Measurements from ENCODE around the gene MCEE. TPM values are rescaled to one million over a fixed set of nuclear protein-coding genes. Genes with fewer than 3 reads are reported as not detected.

MCEE gene
- total RNA-seq, 6 experiments from 2014 or later = 10.3 to 15.5 (median 14.4) TPM

DNA sequence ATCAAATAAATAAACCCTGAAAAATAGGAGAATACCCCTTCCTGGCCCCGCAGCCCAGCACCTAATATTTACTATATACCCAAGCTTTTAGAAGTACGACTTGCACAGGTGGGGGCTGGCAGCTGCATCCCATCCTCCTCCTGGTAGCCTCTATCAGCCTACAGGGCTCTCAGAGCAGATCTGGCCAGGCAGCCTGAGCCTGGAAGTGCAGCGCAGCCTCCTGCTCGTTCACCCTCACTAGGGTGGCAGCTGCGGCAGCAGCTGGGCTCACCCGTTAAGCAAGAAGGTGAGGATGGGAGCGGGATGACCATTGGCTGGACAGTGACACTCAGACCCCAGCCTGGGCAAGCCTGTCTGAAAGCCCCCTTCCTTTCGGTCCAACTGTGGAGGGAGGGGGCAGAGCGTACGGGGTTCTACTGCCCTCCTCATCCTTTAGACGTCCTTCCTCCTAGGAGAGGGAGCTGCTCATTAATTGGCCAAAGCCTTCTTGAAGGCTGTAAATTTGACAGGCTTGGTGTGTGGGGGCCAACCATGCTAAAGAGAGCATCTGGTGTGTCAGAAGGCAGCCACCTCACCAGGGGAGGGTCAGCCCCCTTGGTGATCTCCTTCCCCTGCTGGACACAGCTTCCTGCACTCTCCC, 23.7 kb upstream of the MCEE start:
- Mint-ChIP-seq H3K9me3 (no peaks in the 10 kb centered on the region), H3K36me3 (ENCODE audit: low read depth) (peaks cover 14% of the 10 kb centered on the region), H3K4me3 (no peak overlapping the region), H3K27me3 (ENCODE audit: insufficient read depth) (peaks cover 22% of the 10 kb centered on the region), H3K27ac (no peak overlapping the region), H3K4me1 (ENCODE audit: low read depth) (peaks cover 10% of the 10 kb centered on the region)
- no peak for DNase-seq
- TF ChIP-seq, protein P1, sequence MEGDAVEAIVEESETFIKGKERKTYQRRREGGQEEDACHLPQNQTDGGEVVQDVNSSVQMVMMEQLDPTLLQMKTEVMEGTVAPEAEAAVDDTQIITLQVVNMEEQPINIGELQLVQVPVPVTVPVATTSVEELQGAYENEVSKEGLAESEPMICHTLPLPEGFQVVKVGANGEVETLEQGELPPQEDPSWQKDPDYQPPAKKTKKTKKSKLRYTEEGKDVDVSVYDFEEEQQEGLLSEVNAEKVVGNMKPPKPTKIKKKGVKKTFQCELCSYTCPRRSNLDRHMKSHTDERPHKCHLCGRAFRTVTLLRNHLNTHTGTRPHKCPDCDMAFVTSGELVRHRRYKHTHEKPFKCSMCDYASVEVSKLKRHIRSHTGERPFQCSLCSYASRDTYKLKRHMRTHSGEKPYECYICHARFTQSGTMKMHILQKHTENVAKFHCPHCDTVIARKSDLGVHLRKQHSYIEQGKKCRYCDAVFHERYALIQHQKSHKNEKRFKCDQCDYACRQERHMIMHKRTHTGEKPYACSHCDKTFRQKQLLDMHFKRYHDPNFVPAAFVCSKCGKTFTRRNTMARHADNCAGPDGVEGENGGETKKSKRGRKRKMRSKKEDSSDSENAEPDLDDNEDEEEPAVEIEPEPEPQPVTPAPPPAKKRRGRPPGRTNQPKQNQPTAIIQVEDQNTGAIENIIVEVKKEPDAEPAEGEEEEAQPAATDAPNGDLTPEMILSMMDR (IDR thresholded peaks at IDR 0.05) = no peak

DNA sequence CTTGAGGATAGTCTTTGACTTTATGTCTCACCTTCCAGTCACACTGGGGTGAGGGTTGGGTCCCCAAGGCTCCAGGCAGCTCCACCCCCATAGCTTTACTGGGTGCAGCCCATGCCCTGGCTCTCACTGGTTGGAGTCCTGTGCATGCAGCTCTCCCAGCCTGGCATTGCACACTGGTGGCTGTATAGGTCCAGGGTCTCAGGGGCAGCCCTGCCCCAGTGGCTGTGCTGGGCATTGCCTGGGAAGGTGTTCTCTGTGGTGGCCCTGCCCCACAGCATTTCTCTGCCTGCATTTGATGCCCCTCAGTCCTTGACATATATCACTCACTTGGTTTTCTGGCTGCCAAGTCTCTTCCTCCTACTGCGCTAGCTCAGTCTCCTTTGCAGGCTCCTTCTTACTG, 21.6 kb upstream of the MCEE start:
- H3K9me3 Mint-ChIP-seq = no peaks in the 10 kb centered on the region
- no peak overlapping the region for H3K4me3 Mint-ChIP-seq
- H3K27me3 Mint-ChIP-seq (ENCODE audit: insufficient read depth) = peaks cover 18% of the 10 kb centered on the region
- no peaks in the 10 kb centered on the region for H3K4me1 Mint-ChIP-seq (ENCODE audit: low read depth)
- no peak for DNase-seq
- no peak overlapping the region for H3K27ac Mint-ChIP-seq
- H3K36me3 Mint-ChIP-seq (ENCODE audit: low read depth) = peaks cover 30% of the 10 kb centered on the region
- TF ChIP-seq, protein P1 (IDR thresholded peaks at IDR 0.05) = no peak

DNA sequence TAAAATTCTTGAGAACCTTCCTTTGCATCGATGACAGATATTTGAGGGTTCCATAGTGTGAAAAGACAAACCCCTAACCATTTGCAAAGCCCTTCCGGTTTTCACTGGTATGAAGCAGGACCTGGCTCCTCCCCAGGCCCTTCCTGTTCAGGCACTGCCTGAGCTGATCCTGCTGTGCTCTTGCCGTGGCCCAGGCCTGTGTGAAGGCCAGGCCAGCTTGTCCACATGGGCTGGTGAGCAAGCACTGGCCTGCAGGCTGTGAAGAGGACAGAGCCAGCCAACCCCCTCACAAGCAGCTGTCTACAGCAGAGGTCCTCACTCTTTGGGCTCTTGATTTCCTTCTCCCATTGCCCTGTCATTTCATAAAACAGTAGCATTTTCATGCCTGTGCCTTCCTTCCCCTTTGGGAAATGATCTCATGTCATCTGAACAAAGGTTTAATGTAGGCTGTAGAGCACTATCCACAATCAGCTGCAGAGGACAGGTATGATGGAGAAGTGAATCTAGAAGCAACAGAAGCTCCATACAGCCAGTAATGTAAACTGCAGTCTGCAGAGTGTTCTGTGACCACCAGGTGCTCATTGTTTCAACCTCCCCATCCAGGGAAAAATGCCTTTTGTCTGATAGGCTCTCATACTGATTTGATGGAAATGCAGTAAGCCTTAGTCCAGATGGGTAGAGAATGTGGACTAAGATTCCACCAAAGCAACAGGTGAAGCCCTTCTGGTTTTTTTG, 20.2 kb upstream of the MCEE start:
- no peaks in the 10 kb centered on the region for H3K4me1 Mint-ChIP-seq (ENCODE audit: low read depth)
- no peak for DNase-seq
- peaks cover 40% of the 10 kb centered on the region for H3K36me3 Mint-ChIP-seq (ENCODE audit: low read depth)
- H3K27ac Mint-ChIP-seq = no peak overlapping the region
- TF ChIP-seq, protein P1 (IDR thresholded peaks at IDR 0.05) = no peak
- H3K9me3 Mint-ChIP-seq = no peaks in the 10 kb centered on the region
- H3K4me3 Mint-ChIP-seq = no peak overlapping the region
- H3K27me3 Mint-ChIP-seq (ENCODE audit: insufficient read depth) = peaks cover 10% of the 10 kb centered on the region

DNA sequence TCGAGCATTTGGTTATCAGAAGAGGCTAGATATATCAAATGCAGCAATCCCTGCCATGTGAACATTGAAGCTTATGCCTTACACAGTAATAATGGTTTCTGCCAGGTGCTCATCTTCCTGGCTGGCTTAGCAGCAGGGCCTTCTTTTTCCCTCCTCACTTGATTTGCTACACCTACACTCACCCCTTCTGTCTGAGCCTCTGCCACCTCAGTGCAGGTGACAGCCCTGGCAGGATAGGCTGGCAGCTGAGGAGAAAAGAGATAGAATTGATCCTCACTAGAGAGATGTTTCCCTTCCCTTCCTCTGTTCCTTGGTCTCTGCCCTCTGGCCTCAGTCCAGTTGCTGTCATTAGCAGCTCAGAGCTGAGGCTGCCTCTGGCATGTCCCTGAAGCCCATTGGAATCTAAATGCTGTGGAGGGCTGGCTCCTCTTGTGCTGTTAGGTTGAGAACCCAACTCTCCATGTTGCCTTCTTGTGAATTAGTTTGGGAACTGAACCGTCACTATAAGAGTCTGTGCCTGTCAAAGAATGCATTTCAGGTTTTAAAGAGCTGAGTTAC, 18.6 kb upstream of the MCEE start:
- Mint-ChIP-seq H3K4me1 (ENCODE audit: low read depth) (no peaks in the 10 kb centered on the region), H3K27ac (no peak overlapping the region), H3K27me3 (ENCODE audit: insufficient read depth) (no peaks in the 10 kb centered on the region; the same call in 1 of the 2 replicates), H3K36me3 (ENCODE audit: low read depth) (peaks cover 55% of the 10 kb centered on the region), H3K9me3 (no peaks in the 10 kb centered on the region), H3K4me3 (no peak overlapping the region)
- TF ChIP-seq, protein P1 (IDR thresholded peaks at IDR 0.05) = no peak
- DNase-seq = no peak

DNA sequence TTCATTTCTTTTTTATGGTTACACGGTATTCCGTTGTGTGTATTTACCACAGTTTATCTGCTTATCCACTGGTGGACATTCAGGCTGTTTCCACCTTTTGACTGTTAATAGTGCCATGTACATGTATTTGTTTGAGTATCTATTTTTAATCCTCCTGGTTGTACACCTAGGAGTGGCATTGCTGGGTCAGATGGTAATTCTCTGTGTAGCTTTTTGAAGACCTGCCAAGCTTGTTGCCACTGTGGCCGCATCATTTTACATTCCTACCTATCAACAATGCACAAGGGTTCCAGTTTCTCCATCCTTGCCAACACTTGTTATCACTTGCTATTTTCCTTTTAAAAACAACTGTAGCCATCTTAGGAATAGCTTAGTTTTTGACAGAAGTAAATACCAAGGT, 13.8 kb upstream of the MCEE start:
- DNase-seq = no peak
- TF ChIP-seq, protein P1 (IDR thresholded peaks at IDR 0.05) = no peak
- Mint-ChIP-seq H3K9me3 (no peaks in the 10 kb centered on the region), H3K27me3 (ENCODE audit: insufficient read depth) (no peaks in the 10 kb centered on the region), H3K27ac (no peak overlapping the region), H3K4me3 (no peak overlapping the region), H3K36me3 (ENCODE audit: low read depth) (peaks cover 56% of the 10 kb centered on the region), H3K4me1 (ENCODE audit: low read depth) (no peaks in the 10 kb centered on the region)
